ENCODE results near the gene MRPS23. TPM values are rescaled to one million over a fixed set of nuclear protein-coding genes. Genes with fewer than 3 reads are reported as not detected.
A peak's percentile ranks its signal among the peaks of the same experiment; 100 is the strongest.

Gene MRPS23
- total RNA-seq, 2 donors from 2014 or later: 1.3 to 13.7 TPM

- Histone ChIP-seq H3K27me3 (no peaks in the 10 kb centered on the region), H3K9me3 (no peaks in the 10 kb centered on the region), H3K4me1 (peaks cover 12% of the 10 kb centered on the region), H3K36me3 (replicated peaks in 1 of 2; ENCODE audit: insufficient read depth in 1 of 2, low read depth in 2 of 2) (no peaks in the 10 kb centered on the region), H3K27ac (no peak overlapping the region), H3K4me3 (no peak overlapping the region)
- ATAC-seq (no peak), DNase-seq (no peak)
- TF ChIP-seq CTCF (IDR thresholded peaks at IDR 0.05) (no peak), POLR2A (IDR thresholded peaks at IDR 0.05) (no peak)
- WGBS, 2 donors: 73 to 79% methylated on average over 1 of the region's 1 CpG
- intact Hi-C loops (cut with DNase I): no loop called here
Observed at GRCh38 chr17:57814421-57814820, 35.4 kb downstream of the MRPS23 start.

- intact Hi-C loops (cut with DNase I): no loop called here
- DNase-seq: no peak
- no peaks in the 10 kb centered on the region for H3K36me3 ChIP-seq (replicated peaks in 1 of 2; ENCODE audit: insufficient read depth in 1 of 2, low read depth in 2 of 2)
- no peak for TF ChIP-seq POLR2A (IDR thresholded peaks at IDR 0.05)
- no peak for TF ChIP-seq CTCF (IDR thresholded peaks at IDR 0.05)
- WGBS, 2 donors: 50 to 59% methylated on average over 8 of the region's 8 CpGs
- H3K4me1 ChIP-seq: peaks cover 12% of the 10 kb centered on the region
- no peak overlapping the region for H3K4me3 ChIP-seq
- no peak for ATAC-seq
- H3K27me3 ChIP-seq: no peaks in the 10 kb centered on the region
- H3K27ac ChIP-seq: peak overlapping the region in 3 of 4 donors; percentile 58 to 77 (median 75)
- H3K9me3 ChIP-seq: no peaks in the 10 kb centered on the region
Observed at GRCh38 chr17:57811638-57812280, 38.1 kb downstream of the MRPS23 start.

- intact Hi-C loops (cut with DNase I): no loop called here
- Histone ChIP-seq H3K27ac (peak overlapping the region; percentile 1 to 77 (median 66)), H3K36me3 (replicated peaks in 1 of 2; ENCODE audit: insufficient read depth in 1 of 2, low read depth in 2 of 2) (no peaks in the 10 kb centered on the region), H3K4me3 (no peak overlapping the region), H3K27me3 (no peaks in the 10 kb centered on the region), H3K4me1 (peaks cover 12% of the 10 kb centered on the region), H3K9me3 (no peaks in the 10 kb centered on the region)
- 24 to 26% methylated on average over 23 to 31 of the region's 31 CpGs for WGBS, 2 donors
- DNase-seq: peak; percentile 37 to 53 (median 46)
- TF ChIP-seq POLR2A (IDR thresholded peaks at IDR 0.05) (peak in 1 of 3 donors; percentile 7), CTCF (IDR thresholded peaks at IDR 0.05) (no peak)
- ATAC-seq: peak; percentile 79
Observed at GRCh38 chr17:57810721-57811637, 38.9 kb downstream of the MRPS23 start.

- H3K27ac ChIP-seq: peak overlapping the region in 1 of 4 donors; percentile 77
- H3K27me3 ChIP-seq: no peaks in the 10 kb centered on the region
- no peaks in the 10 kb centered on the region for H3K9me3 ChIP-seq
- ATAC-seq (no peak), DNase-seq (no peak)
- H3K36me3 ChIP-seq (replicated peaks in 1 of 2; ENCODE audit: insufficient read depth in 1 of 2, low read depth in 2 of 2): no peaks in the 10 kb centered on the region
- no peak overlapping the region for H3K4me3 ChIP-seq
- H3K4me1 ChIP-seq: peaks cover 12% of the 10 kb centered on the region
- intact Hi-C loops (cut with DNase I): no loop called here
- TF ChIP-seq POLR2A (IDR thresholded peaks at IDR 0.05): no peak
- 68 to 72% methylated on average over 5 of the region's 5 CpGs for WGBS, 2 donors
Observed at GRCh38 chr17:57809879-57810278, 40.0 kb downstream of the MRPS23 start.

- intact Hi-C loops (cut with DNase I): no loop called here
- peaks cover 12% of the 10 kb centered on the region for H3K4me1 ChIP-seq
- no peak overlapping the region for H3K4me3 ChIP-seq
- no peak for DNase-seq
- no peaks in the 10 kb centered on the region for H3K27me3 ChIP-seq
- WGBS, 2 donors: 60 to 72% methylated on average over 5 of the region's 5 CpGs
- H3K27ac ChIP-seq: no peak overlapping the region
- ATAC-seq: no peak
- no peaks in the 10 kb centered on the region for H3K9me3 ChIP-seq
- no peaks in the 10 kb centered on the region for H3K36me3 ChIP-seq (replicated peaks in 1 of 2; ENCODE audit: insufficient read depth in 1 of 2, low read depth in 2 of 2)
- TF ChIP-seq CTCF (IDR thresholded peaks at IDR 0.05) (no peak), POLR2A (IDR thresholded peaks at IDR 0.05) (no peak)
Observed at GRCh38 chr17:57808882-57809281, 41.0 kb downstream of the MRPS23 start.
